ENCODE data around the gene CPOX. TPM values are rescaled to one million over a fixed set of nuclear protein-coding genes. Genes with fewer than 3 reads are reported as not detected.

Gene CPOX
- total and polyA plus RNA-seq, 2 experiments from 2014 or later: 13.3 to 38.3 TPM

- Histone ChIP-seq H3F3A (replicated peaks; ENCODE audit: low read depth) (no peaks in the 10 kb centered on the region), H3K27ac (ENCODE audit: low read depth) (no peak overlapping the region), H3K4me3 (no peak overlapping the region), H3K27me3 (ENCODE audit: insufficient read depth) (no peaks in the 10 kb centered on the region), H4K20me1 (replicated peaks; ENCODE audit: insufficient read depth) (no peaks in the 10 kb centered on the region), H3K79me2 (replicated peaks; ENCODE audit: insufficient read depth) (no peaks in the 10 kb centered on the region), H3K4me1 (ENCODE audit: insufficient read depth) (no peaks in the 10 kb centered on the region), H3K4me2 (no peak overlapping the region), H3K9me2 (ENCODE audit: insufficient read depth) (no peaks in the 10 kb centered on the region), H3K36me3 (ENCODE audit: insufficient read depth) (no peaks in the 10 kb centered on the region), H2AFZ (no peak overlapping the region)
- no peak for ATAC-seq
- TF ChIP-seq NANOG (IDR thresholded peaks at IDR 0.05; ENCODE audit: borderline replicate concordance) (no peak), EZH2phosphoT487 (IDR thresholded peaks at IDR 0.05; ENCODE audit: unreplicated experiment) (no peak), CREB1 (CRISPR knock-in tag; IDR thresholded peaks at IDR 0.05; ENCODE audit: low read depth) (no peak), ZNF462 (CRISPR knock-in tag; IDR thresholded peaks at IDR 0.05) (no peak), ZNF331 (CRISPR knock-in tag; IDR thresholded peaks at IDR 0.05; ENCODE audit: low read depth) (no peak), POLR2AphosphoS5 (IDR thresholded peaks at IDR 0.05; ENCODE audit: low read depth) (no peak), JUNB (IDR thresholded peaks at IDR 0.05; ENCODE audit: unreplicated experiment) (no peak), EZH2 (IDR thresholded peaks at IDR 0.05; ENCODE audit: low read depth, unreplicated experiment) (no peak), STAT1 (IDR thresholded peaks at IDR 0.05; ENCODE audit: unreplicated experiment) (no peak), CTCF (conservative IDR thresholded peaks at IDR 0.05; ENCODE audit: low read depth in 2 of 2) (no peak), ETS1 (IDR thresholded peaks at IDR 0.05) (no peak), ZNF114 (CRISPR knock-in tag; IDR thresholded peaks at IDR 0.05) (no peak), REST (IDR thresholded peaks at IDR 0.05; ENCODE audit: unreplicated experiment) (no peak)
- Mint-ChIP-seq H3K27ac (no peak overlapping the region), H3K4me3 (no peak overlapping the region), H3K36me3 (ENCODE audit: low read depth) (no peaks in the 10 kb centered on the region), H3K27me3 (ENCODE audit: insufficient read depth, low read depth, poor library complexity) (no peaks in the 10 kb centered on the region), H3K4me1 (no peaks in the 10 kb centered on the region), H3K9me3 (no peaks in the 10 kb centered on the region; the same call in 2 of the 3 replicates)
- DNase-seq (ENCODE audit: low spot score): no peak
Measured at GRCh38 chr3:98565237-98565643, 28.2 kb downstream of the CPOX start.

All from GM23338 (cell line).